Measurements from ENCODE around the gene SORL1. TPM values are rescaled to one million over a fixed set of nuclear protein-coding genes. Genes with fewer than 3 reads are reported as not detected.

Gene SORL1
- total and polyA plus RNA-seq, 9 of the 15 experiments (the other 6 are each of a cell fraction or from before 2014, with no cell fraction given): 0.01 to 0.66 TPM; not detected in 7

DNA sequence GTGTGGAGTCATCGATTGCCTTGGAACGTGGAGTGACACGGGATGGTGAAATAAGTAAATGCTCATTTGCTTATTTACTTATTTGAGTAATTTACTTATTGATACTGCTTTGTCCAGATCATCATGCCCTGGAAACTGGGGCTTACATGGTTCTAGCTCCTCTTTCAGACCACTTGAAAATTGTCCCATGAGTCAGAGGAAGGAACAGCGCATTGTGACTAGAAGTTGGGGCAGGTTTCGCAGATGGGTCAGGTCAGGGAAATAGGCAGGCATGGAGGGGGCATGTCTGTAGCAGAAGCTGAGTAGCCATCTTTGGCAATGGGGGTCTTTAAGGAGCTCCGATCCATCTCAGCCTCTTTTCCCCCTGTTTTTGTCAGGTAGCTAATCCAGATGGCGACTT lies 104.8 kb downstream of the SORL1 start:
- ATAC-seq (no peak), FAIRE-seq (no peak), DNase-seq (ENCODE audit: extremely low read depth in 1 of 4, low spot score in 3 of 4) (no peak)
- in situ Hi-C loops (cut with MboI) (no loop called here), intact Hi-C loops (cut with micrococcal nuclease) (no loop called here)
- H3K4me3 ChIP-seq: no peak overlapping the region
- CTCF ChIA-PET (ENCODE audit: low intra/inter-chr PET ratio): no interaction called here
- H3K4me1 ChIP-seq (replicated peaks in 1 of 2; ENCODE audit: control insufficient read depth in 2 of 2, insufficient read depth in 2 of 2, low read length in 2 of 2): no peaks in the 10 kb centered on the region
- H3K79me2 ChIP-seq (ENCODE audit: control insufficient read depth, insufficient read depth, low read length): no peaks in the 10 kb centered on the region
- TF ChIP-seq SMARCC2 (IDR thresholded peaks at IDR 0.05; ENCODE audit: low read depth) (no peak), ADNP (tag; IDR thresholded peaks at IDR 0.05) (no peak), ESRRB (CRISPR knock-in tag; IDR thresholded peaks at IDR 0.05; ENCODE audit: borderline replicate concordance) (no peak), MTA1 (IDR thresholded peaks at IDR 0.05; ENCODE audit: borderline replicate concordance) (no peak), ZNF79 (CRISPR knock-in tag; IDR thresholded peaks at IDR 0.05; ENCODE audit: low read depth) (no peak)
- TF ChIP-seq, protein P1, sequence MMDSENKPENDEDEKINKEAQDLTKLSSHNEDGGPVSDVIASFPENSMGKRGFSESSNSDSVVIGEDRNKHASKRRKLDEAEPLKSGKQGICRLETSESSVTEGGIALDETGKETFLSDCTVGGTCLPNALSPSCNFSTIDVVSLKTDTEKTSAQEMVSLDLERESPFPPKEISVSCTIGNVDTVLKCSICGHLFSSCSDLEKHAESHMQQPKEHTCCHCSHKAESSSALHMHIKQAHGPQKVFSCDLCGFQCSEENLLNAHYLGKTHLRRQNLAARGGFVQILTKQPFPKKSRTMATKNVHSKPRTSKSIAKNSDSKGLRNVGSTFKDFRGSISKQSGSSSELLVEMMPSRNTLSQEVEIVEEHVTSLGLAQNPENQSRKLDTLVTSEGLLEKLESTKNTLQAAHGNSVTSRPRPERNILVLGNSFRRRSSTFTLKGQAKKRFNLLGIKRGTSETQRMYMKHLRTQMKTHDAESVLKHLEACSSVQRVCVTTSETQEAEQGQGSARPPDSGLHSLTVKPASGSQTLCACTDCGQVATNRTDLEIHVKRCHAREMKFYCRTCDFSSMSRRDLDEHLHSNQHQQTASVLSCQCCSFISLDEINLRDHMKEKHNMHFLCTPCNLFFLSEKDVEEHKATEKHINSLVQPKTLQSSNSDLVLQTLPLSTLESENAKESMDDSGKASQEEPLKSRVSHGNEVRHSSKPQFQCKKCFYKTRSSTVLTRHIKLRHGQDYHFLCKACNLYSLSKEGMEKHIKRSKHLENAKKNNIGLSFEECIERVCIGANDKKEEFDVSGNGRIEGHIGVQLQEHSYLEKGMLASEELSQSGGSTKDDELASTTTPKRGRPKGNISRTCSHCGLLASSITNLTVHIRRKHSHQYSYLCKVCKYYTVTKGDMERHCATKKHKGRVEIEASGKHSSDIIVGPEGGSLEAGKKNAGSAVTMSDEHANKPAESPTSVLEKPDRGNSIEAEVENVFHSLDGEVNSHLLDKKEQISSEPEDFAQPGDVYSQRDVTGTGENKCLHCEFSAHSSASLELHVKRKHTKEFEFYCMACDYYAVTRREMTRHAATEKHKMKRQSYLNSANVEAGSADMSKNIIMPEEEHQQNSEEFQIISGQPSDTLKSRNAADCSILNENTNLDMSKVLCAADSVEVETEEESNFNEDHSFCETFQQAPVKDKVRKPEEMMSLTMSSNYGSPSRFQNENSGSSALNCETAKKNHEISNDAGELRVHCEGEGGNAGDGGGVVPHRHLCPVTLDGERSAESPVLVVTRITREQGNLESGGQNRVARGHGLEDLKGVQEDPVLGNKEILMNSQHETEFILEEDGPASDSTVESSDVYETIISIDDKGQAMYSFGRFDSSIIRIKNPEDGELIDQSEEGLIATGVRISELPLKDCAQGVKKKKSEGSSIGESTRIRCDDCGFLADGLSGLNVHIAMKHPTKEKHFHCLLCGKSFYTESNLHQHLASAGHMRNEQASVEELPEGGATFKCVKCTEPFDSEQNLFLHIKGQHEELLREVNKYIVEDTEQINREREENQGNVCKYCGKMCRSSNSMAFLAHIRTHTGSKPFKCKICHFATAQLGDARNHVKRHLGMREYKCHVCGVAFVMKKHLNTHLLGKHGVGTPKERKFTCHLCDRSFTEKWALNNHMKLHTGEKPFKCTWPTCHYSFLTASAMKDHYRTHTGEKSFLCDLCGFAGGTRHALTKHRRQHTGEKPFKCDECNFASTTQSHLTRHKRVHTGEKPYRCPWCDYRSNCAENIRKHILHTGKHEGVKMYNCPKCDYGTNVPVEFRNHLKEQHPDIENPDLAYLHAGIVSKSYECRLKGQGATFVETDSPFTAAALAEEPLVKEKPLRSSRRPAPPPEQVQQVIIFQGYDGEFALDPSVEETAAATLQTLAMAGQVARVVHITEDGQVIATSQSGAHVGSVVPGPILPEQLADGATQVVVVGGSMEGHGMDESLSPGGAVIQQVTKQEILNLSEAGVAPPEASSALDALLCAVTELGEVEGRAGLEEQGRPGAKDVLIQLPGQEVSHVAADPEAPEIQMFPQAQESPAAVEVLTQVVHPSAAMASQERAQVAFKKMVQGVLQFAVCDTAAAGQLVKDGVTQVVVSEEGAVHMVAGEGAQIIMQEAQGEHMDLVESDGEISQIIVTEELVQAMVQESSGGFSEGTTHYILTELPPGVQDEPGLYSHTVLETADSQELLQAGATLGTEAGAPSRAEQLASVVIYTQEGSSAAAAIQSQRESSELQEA (IDR thresholded peaks at IDR 0.05; ENCODE audit: low read depth): no peak
- peaks cover 0 to 11% of the 10 kb centered on the region in 2 experiments; a peak in 1 of 5 replicates for H3K27me3 ChIP-seq (ENCODE audit: control insufficient read depth in 2 of 2, insufficient read depth in 2 of 2, low read length in 2 of 2)
- POLR2A ChIA-PET: no interaction called here
- no peak overlapping the region for H3K4me2 ChIP-seq (ENCODE audit: insufficient read depth, low read length)
- H3K9me3 ChIP-seq (replicated peaks; ENCODE audit: control insufficient read depth, insufficient read depth, low read depth, low read length): no peaks in the 10 kb centered on the region
- no peak overlapping the region for H3K9ac ChIP-seq (ENCODE audit: insufficient read depth in 1 of 2, low read depth in 2 of 2, low read length in 2 of 2)
- no peaks in the 10 kb centered on the region for H3K36me3 ChIP-seq (ENCODE audit: control insufficient read depth, insufficient read depth, low read length)
- 0 out of 2 replicates have a peak, but pooled peaks cover 3% of the 10 kb centered on the region for H4K20me1 ChIP-seq (replicated peaks; ENCODE audit: control insufficient read depth, insufficient read depth, low read length)
- no peaks in the 10 kb centered on the region for H3K9me1 ChIP-seq (ENCODE audit: control insufficient read depth, insufficient read depth, low read length)
- H3K27ac ChIP-seq (ENCODE audit: extremely low read depth, low read depth, low read length): no peak overlapping the region
- BruUV-seq (replicated peaks): no TSS peak
- no peak overlapping the region for H2AFZ ChIP-seq (ENCODE audit: low read depth, low read length)
- 0% methylated on average over 7 of the region's 7 CpGs for WGBS (ENCODE audit: insufficient coverage, low coverage, missing lambda C conversion rate)
